ENCODE results near the gene SPAG16. TPM values are rescaled to one million over a fixed set of nuclear protein-coding genes. Genes with fewer than 3 reads are reported as not detected.

Gene SPAG16
- total RNA-seq, 2 experiments from 2014 or later = 2.8 to 3.2 TPM

- ATAC-seq (ENCODE audit: poor library complexity) (no peak), DNase-seq (no peak)
- H3K4me1 ChIP-seq (ENCODE audit: insufficient read depth, low read length) = no peaks in the 10 kb centered on the region
- no peak overlapping the region for H3K27ac ChIP-seq (ENCODE audit: low read depth in 1 of 2, low read length in 2 of 2)
- intact Hi-C loops (cut with DNase I, micrococcal nuclease) = no loop called here
- no peak overlapping the region for H3K27ac Mint-ChIP-seq
- no peaks in the 10 kb centered on the region for H3K36me3 Mint-ChIP-seq (ENCODE audit: low read depth)
- no peaks in the 10 kb centered on the region for H3K27me3 ChIP-seq (ENCODE audit: control insufficient read depth in 1 of 2, insufficient read depth in 2 of 2, low read length in 2 of 2)
- TF ChIP-seq, protein P1, sequence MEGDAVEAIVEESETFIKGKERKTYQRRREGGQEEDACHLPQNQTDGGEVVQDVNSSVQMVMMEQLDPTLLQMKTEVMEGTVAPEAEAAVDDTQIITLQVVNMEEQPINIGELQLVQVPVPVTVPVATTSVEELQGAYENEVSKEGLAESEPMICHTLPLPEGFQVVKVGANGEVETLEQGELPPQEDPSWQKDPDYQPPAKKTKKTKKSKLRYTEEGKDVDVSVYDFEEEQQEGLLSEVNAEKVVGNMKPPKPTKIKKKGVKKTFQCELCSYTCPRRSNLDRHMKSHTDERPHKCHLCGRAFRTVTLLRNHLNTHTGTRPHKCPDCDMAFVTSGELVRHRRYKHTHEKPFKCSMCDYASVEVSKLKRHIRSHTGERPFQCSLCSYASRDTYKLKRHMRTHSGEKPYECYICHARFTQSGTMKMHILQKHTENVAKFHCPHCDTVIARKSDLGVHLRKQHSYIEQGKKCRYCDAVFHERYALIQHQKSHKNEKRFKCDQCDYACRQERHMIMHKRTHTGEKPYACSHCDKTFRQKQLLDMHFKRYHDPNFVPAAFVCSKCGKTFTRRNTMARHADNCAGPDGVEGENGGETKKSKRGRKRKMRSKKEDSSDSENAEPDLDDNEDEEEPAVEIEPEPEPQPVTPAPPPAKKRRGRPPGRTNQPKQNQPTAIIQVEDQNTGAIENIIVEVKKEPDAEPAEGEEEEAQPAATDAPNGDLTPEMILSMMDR (IDR thresholded peaks at IDR 0.05) = no peak
- no peaks in the 10 kb centered on the region for H3K4me1 Mint-ChIP-seq (ENCODE audit: low read depth)
- no peak overlapping the region for H3K4me3 ChIP-seq (ENCODE audit: low read length)
- CTCF ChIA-PET = no interaction called here
- H3K4me3 Mint-ChIP-seq = no peak overlapping the region
- H3K9me3 Mint-ChIP-seq = no peaks in the 10 kb centered on the region
- POLR2A ChIA-PET = no interaction called here
- H3K27me3 Mint-ChIP-seq = no peaks in the 10 kb centered on the region
- H3K9me3 ChIP-seq (ENCODE audit: control insufficient read depth in 1 of 2, insufficient read depth in 1 of 2, low read length in 2 of 2) = no peaks in the 10 kb centered on the region
- no peaks in the 10 kb centered on the region for H3K36me3 ChIP-seq (ENCODE audit: insufficient read depth, low read length)
Observed at GRCh38 chr2:213861638-213862037, 577.4 kb downstream of the SPAG16 start.

DNA sequence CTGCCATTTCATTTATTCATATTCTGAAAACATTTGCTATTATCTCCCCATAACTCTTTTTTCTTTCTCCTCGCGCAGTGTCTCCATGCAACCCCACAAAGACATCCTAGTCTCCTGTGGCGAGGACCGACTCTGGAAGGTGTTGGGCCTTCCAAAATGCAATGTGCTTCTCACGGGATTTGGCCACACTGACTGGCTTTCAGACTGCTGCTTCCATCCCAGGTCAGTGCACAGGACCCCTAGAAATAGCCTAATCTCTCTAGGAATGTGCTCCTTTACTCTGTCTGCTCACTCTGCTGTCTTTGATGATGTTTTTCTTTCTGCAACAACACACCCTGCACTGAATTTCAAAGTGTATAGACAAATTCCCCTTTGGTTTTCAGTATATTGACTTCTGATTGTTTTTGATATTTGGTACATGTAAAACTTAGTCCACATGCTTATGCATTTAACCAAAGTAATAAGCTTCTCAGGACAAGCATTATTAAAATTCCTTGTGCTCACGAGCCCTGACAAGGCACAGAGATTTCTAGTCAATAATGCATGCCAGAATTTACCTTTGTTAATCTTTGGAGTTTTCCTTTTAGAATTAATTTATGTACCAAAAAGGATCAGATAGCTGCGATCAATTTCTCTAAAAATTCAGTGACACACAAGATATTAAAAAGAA is 578.3 kb downstream of the SPAG16 start:
- Mint-ChIP-seq H3K4me3 (no peak overlapping the region), H3K27ac (no peak overlapping the region), H3K27me3 (no peaks in the 10 kb centered on the region), H3K4me1 (ENCODE audit: low read depth) (no peaks in the 10 kb centered on the region), H3K9me3 (no peaks in the 10 kb centered on the region), H3K36me3 (ENCODE audit: low read depth) (no peaks in the 10 kb centered on the region)
- intact Hi-C loops (cut with DNase I, micrococcal nuclease) = no loop called here
- Histone ChIP-seq H3K27ac (ENCODE audit: low read depth in 1 of 2, low read length in 2 of 2) (no peak overlapping the region), H3K27me3 (ENCODE audit: control insufficient read depth in 1 of 2, insufficient read depth in 2 of 2, low read length in 2 of 2) (no peaks in the 10 kb centered on the region), H3K4me3 (ENCODE audit: low read length) (no peak overlapping the region), H3K4me1 (ENCODE audit: insufficient read depth, low read length) (no peaks in the 10 kb centered on the region), H3K36me3 (ENCODE audit: insufficient read depth, low read length) (no peaks in the 10 kb centered on the region), H3K9me3 (ENCODE audit: control insufficient read depth in 1 of 2, insufficient read depth in 1 of 2, low read length in 2 of 2) (no peaks in the 10 kb centered on the region)
- ChIA-PET CTCF (no interaction called here), POLR2A (no interaction called here)
- DNase-seq (no peak), ATAC-seq (ENCODE audit: poor library complexity) (no peak)
- TF ChIP-seq, protein P1 (IDR thresholded peaks at IDR 0.05) = no peak

GRCh38 chr2:213863541-213863940 is 579.3 kb downstream of the SPAG16 start:
- H3K4me3 Mint-ChIP-seq = no peak overlapping the region
- ATAC-seq (ENCODE audit: poor library complexity) (no peak), DNase-seq (no peak)
- ChIA-PET POLR2A (no interaction called here), CTCF (no interaction called here)
- no peaks in the 10 kb centered on the region for H3K4me1 Mint-ChIP-seq (ENCODE audit: low read depth)
- TF ChIP-seq, protein P1 (IDR thresholded peaks at IDR 0.05) = no peak
- H3K36me3 Mint-ChIP-seq (ENCODE audit: low read depth) = no peaks in the 10 kb centered on the region
- Histone ChIP-seq H3K27ac (ENCODE audit: low read depth in 1 of 2, low read length in 2 of 2) (no peak overlapping the region), H3K9me3 (ENCODE audit: control insufficient read depth in 1 of 2, insufficient read depth in 1 of 2, low read length in 2 of 2) (no peaks in the 10 kb centered on the region), H3K27me3 (ENCODE audit: control insufficient read depth in 1 of 2, insufficient read depth in 2 of 2, low read length in 2 of 2) (no peaks in the 10 kb centered on the region), H3K4me3 (ENCODE audit: low read length) (no peak overlapping the region), H3K4me1 (ENCODE audit: insufficient read depth, low read length) (no peaks in the 10 kb centered on the region), H3K36me3 (ENCODE audit: insufficient read depth, low read length) (no peaks in the 10 kb centered on the region)
- no peaks in the 10 kb centered on the region for H3K9me3 Mint-ChIP-seq
- H3K27ac Mint-ChIP-seq = no peak overlapping the region
- intact Hi-C loops (cut with DNase I, micrococcal nuclease) = no loop called here
- no peaks in the 10 kb centered on the region for H3K27me3 Mint-ChIP-seq
